ENCODE results near the gene CHPF2.

- TF ChIP-seq ZNF114 (tag by site-specific recombination; IDR thresholded peaks at IDR 0.05) (no peak), PRDM4 (tag by site-specific recombination; IDR thresholded peaks at IDR 0.05) (no peak), ZNF639 (tag by site-specific recombination; IDR thresholded peaks at IDR 0.05) (no peak), MZF1 (tag by site-specific recombination; IDR thresholded peaks at IDR 0.05; ENCODE audit: borderline replicate concordance) (no peak), ZFP37 (tag by site-specific recombination; IDR thresholded peaks at IDR 0.05) (no peak), GLI2 (tag by site-specific recombination; IDR thresholded peaks at IDR 0.05; ENCODE audit: borderline replicate concordance, low read depth) (no peak), CTCF (tag by site-specific recombination; IDR thresholded peaks at IDR 0.05) (no peak)
Observed at GRCh38 chr7:151264615-151265014, 32.3 kb downstream of the CHPF2 start.
